ENCODE data around the gene LAMP2. TPM values are rescaled to one million over a fixed set of nuclear protein-coding genes. Genes with fewer than 3 reads are reported as not detected.

Gene LAMP2
- total RNA-seq, 2 donors from 2014 or later: 25.6 to 58.6 TPM

Other genes starting within 250 kb of the LAMP2 start
- 10 to 100 TPM; 11.2 to 18.1 TPM for gene ZBTB33, start 218.5 kb downstream of the LAMP2 start, total RNA-seq
- not detected for gene TMEM255A, start 157.8 kb downstream of the LAMP2 start, total RNA-seq
- gene ATP1B4, start 107.2 kb downstream of the LAMP2 start, total RNA-seq: not detected
- 10 to 100 TPM; 22.7 to 25.3 TPM for gene CUL4B, start 91.7 kb upstream of the LAMP2 start, total RNA-seq
- gene MCTS1, start 134.8 kb upstream of the LAMP2 start, total RNA-seq: 10 to 100 TPM; 47.8 to 58.5 TPM
- gene C1GALT1C1, start 160.8 kb upstream of the LAMP2 start, total RNA-seq: 10 to 100 TPM; 16.8 to 26.1 TPM

All from natural killer cell treated with Interleukin-12 subunit alpha and Interleukin-12 subunit beta and Interleukin-15 and Interleukin-18, amount 100 ng/mL, for 72 hours (primary cell).